ENCODE measurements around the gene ACTR3.
"Not testable (repeated sequence)": the region's sequence is repeated elsewhere in the genome, so short reads cannot be mapped to it uniquely, and the experiment has no call there.

The ACTR3 gene

DNA sequence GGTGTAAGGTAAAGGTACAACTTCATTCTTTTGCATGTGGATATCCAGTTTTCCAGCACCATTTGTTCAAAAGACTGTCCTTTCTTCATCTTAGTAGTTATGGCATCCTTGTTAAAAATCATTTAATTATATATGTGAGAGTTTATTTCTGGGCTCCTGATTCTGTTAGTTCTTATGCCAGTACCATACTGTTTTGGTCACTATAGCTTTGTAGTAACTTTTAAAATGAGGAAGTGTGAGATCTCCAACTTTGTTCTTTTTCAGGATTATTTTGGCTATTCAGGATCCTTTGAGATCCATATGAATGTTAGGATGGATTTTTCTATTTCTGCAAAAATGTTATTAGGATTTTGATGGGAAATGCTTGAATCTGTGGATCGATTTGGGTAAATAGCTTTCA, 16.8 kb downstream of the ACTR3 start:
- no peak for DNase-seq

DNA sequence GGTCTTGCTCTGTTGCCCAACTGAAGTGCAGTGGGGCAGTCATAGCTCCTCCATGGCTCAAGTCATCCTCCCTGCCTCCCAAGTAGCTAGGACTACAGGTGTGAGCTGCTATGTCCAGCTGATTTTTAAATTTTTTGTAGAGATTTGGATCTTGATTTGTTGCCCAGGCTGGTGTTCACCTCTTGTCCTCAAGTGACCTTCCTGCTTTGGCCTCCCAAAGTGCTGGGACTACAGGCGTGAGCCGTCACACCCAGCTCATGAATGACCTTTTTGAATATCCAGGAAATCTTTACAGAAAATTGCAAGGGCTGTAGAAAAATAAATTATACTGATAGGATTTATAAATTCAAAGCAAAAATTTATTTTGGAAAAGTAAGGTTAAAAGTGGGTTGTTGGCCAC, 17.4 kb downstream of the ACTR3 start:
- no peak for DNase-seq

DNA sequence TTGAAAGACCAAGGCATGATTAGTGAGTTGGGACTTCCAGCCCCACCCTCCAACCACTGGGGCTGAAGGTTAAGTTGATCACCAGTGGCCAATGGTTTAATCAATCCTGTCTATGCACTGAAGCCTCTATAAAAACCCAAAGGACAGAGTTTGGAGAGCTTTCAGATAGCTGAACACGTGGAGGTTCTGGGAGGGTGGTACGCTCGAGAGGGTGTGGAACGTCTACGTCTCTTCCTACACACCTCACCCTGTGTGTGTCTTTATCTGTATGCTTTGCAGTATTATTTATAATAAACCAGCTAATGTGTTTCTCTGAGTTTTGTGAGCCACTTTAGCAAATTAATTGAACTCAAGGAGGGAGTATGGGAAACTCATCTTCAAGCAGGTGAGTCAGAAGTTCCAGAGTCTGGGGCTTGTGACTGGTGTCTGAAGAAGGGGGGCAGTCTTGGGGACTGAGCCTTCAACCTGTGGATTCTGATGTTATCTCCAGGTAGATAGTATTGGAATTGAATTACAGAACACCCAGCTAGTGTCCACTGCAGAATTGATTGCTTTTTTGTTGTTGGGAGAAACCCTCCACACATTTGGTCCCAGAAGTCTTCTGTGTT, 20.3 kb downstream of the ACTR3 start:
- DNase-seq, result no peak

DNA sequence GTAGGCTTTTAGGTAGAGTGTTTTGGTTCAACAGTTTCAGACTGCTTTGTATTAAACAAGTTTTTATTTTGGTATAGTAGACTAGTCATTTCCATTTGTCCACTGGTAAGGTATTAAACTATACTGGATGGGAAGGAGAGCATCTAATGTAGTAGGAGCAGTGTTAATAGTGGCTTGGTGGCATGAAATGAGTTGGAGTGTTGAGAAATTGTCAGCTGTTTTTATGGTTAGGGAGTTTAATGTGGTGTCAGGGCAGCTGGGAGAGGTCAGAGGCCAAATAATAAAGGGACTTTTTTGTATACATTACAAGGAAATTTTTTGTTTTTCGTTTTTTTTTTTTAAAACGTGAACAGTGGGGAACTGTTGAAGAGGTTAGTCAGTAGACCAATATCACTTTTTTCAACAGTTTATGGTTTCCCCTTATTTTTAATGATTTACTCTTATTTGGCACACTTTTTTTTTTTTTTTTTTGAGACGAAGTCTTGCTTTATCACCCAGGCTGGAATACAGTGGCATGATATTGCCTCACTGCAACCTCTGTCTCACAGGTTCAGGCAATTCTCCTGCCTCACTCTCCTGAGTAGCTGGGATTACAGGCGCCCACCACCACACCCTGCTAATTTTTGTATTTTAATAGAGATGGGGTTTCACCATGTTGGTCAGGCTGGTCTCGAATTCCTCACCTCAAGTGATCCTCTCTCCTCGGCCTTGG, 21.2 kb downstream of the ACTR3 start:
- DNase-seq, result no peak

DNA sequence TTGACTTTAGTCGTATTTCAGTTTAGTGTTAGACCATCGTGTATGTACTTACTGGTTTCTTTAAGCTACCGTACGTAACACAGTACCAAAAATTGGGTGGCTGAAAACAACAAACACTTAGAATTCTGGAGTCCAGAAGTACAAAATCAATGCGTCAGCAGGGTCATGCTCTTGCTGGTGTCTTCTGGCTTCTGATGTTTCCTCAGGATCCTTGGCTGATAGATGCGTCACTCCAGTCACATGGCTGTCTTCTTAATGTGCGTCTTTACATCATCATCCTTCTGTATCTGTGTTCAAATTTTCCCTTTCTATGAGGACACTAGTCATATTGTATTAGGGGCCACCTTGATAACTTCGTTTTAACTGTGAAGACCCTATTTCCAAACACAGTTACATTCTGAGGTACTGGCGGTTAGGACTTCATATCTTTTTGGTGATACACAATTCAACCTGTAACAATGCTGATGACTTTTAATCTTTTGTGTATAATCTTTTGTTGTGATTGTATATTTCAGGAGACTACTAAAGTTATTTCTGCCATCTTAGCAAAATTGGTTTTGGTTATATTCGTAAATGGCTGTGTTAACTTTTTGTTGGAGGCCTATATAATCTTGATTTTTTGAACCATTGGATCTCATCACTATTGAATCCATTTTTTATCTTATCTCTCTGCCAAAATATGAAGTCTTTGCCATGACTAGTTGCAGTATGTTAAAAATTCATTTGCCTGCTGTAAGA, 25.4 kb downstream of the ACTR3 start:
- DNase-seq, result no peak

DNA sequence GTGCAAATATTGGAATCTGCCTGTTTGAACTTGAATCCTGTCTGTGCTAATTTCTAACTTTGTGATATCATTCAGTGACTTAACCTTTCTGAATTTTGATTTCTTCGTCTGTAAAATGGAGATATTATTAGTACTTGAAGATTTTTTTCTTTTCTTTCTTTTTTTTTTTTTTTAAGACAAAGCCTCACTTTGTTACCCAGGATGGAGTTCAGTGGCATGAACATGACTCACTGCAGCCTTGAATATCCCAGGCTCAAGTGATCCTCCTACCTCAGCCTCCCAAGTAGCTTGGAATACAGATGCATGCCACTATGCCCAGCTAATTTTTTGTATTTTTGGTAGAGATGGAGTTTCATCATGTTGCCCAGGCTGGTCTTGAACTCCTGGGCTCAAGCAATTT, 28.3 kb downstream of the ACTR3 start:
- no peak for DNase-seq

DNA sequence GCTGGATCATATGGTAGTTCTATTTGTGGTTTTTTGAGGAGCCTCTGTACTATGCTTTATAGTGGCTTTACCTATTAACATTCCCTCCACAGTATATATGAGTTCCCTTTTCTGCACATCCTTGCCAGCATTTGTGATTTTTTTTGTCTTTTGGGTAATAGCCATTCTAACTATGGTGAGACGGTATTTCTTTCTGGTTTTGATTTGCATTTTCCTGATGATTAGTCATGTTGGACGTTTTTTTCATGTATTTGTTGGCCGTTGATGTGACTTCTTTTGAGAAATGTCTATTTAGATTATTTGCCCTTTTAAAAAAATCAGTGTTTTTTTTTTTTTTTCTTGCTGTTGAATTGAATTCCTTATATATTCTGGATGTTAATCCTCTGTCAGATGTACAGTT, 31.1 kb downstream of the ACTR3 start:
- DNase-seq, result no peak

DNA sequence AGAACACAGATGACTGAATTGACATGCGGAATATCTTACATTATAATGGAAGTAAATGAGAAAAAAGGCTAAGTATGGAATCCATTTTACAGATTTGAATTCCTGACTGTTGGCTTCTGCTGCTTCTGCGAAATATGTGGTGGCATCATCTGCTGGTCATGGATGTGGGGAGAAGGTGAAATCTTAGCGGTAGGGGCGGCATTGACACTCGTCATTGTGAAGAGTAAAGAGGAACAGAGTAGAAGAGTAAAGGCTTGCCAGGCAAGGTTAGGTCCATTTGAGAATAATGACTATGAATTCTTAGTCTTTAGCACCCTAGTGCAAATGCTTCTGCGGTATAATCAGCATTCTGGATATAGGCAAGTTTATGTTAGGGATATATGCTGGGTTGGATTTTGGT, 32.4 kb downstream of the ACTR3 start:
- DNase-seq, result no peak

DNA sequence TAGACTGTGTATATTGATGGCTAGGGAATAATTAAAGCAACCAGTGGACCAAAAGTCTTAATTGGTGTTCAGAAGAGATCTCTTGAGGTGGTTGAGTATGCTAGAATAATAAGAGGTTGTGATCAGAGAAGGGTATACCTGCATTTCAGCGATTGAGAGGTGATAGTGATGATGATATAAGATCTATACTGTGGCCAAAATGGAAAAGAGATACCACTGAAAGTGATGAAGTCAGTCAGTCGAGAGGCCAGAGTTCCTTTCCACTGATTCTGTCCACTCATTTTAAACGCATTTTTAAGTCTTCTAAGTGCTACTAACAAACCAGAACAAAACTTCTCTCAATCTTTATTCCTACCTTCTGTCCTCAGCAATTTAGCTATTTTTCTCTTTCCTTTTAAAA, 32.9 kb downstream of the ACTR3 start:
- no peak for DNase-seq

DNA sequence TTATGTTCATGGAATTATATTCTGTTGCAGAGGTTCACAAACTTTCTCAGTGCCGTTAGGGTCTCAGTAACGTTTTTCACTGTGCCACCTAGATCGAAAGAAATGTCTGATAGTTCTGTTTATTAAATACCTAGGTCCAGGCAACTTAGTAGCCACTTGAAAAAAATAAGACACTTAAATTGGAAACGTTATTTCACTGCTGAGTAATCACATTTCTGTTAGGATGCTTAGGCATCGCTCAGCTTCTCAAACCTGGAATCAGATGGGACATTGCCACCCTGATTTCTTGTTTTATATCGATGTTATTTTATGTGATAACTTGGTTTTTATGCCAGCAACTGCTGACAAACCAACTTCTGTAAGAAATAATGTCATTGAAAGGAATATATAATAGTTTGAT, 36.0 kb downstream of the ACTR3 start:
- DNase-seq, result no peak

DNA sequence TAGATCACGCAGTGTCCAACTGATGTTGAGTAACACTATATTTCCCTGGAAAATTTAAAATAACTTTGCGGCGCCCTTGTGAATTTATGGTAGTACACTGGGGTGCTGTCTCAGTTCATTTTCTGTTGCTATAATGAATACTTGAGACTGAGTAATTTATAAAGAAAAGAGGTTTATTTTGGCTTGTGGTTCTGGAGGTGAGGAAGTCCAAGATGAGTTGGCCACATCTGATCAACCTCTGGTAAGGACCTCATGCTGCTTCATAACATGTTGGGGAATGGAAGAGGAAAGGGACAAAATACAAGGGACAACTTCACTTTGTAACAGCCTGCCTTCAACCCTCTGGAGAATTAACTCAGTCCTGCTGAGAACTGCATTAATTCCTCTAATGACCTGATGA, 36.4 kb downstream of the ACTR3 start:
- DNase-seq, result no peak

DNA sequence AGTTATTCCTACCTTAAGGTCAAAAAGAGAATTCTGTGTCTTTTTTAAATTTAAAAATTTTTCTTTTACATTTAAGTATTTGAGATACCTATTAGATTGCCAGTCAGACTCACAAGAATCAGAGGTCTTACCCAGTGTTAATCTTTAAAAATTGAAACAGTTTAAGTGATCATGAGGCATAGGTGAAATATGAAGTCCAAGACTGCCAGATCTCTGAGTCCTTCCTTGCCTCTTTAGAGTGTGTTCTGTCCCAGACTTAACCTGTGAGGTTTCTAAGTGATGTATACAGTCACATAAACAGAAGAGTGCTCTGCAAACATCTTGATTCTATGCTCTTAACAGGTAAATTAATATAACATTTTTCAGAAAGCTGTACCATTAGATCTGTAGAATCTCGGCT, 40.6 kb downstream of the ACTR3 start:
- DNase-seq, result no peak

DNA sequence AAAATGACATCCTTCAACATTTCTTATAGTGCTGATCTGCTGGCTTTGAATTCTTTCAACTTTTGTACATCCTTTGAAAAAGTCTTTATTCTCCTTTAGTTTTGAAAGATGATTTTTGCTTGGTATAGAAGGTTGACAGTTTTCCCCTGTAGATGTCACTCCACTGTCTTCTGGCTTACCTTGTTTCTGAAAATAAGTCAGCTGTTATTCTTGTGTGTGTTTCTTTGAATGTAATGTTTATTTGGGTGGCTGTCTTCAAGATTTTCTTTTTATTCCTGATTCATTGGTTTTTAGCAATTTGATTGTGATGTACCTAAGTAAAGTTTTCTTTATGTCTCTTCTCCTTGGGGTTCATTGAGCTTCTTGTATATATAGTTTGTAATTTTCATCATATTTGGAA, 47.6 kb downstream of the ACTR3 start:
- DNase-seq, result no peak

DNA sequence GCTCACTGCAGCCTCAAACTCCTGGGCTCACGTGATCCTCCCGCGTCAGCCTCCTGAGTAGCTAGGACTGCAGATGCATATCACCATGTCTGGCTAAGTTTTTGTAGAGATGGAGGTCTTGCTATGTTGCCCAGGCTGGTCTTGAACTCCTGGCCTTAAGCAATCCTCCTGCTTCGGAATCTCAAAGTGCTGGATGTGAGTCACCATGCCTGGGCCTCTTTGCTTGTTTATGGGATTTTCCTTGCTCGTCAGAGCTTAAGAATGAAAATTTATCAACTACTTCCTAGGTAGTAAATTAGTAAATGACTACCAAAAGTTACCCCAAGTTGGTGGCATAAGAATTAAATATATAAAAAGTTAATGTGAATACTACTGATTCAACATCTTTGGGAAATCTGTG, 51.0 kb downstream of the ACTR3 start:
- no peak for DNase-seq

DNA sequence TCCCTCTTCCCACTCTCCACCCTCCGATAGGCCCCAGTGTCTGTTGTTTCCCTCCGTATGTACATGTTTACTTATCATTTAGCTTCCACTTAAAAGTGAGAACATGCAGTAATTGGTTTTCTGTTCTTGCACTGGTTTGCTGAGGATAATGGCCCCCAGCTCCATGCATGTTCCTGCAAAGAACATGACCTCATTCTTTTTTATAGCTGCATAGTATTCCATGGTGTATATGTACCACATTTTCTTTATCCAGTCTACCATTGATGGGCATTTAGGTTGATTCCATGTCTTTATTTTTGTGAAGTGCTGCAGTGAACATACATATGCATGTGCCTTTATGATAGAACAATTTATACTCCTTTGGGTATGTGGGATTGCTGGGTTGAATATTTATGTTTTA, 55.9 kb downstream of the ACTR3 start:
- DNase-seq, result not testable (repeated sequence)

DNA sequence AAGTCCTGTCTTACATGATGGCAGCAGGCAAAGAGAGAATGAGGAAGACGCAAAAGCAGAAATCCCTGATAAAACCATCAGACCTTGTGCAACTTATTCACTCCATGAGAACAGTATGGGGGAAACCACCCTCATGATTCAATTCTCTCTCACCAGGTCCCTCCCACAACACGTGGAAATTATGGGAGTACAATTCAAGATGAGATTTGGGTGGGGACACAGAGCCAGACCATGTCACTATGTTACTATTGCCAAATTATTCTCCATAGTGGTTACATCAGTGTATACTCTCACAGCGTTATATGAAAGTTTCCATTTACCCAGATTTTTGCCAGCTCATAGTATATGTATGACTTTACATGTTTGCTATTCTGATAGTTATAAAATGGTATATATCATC, 61.0 kb downstream of the ACTR3 start:
- not testable (repeated sequence) for DNase-seq

DNA sequence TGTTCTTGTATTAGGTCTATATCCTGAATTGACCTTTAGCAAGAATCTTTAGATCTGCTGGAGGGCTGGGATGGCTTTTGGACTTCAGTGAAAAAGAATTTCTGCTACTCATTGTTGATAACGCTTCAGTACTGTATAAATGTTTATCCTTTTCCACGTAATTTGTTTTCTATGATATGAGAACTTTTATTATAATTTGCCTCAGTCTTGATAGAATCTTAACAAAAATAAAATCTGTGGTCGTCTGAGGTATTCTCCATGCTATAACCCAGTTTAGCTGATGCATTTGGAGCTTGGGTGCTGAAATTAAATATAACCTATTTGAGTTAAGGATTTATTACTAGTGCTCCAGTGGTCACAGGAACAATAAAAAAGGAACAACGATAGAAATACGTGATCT, 71.1 kb downstream of the ACTR3 start:
- DNase-seq, result no peak

DNA sequence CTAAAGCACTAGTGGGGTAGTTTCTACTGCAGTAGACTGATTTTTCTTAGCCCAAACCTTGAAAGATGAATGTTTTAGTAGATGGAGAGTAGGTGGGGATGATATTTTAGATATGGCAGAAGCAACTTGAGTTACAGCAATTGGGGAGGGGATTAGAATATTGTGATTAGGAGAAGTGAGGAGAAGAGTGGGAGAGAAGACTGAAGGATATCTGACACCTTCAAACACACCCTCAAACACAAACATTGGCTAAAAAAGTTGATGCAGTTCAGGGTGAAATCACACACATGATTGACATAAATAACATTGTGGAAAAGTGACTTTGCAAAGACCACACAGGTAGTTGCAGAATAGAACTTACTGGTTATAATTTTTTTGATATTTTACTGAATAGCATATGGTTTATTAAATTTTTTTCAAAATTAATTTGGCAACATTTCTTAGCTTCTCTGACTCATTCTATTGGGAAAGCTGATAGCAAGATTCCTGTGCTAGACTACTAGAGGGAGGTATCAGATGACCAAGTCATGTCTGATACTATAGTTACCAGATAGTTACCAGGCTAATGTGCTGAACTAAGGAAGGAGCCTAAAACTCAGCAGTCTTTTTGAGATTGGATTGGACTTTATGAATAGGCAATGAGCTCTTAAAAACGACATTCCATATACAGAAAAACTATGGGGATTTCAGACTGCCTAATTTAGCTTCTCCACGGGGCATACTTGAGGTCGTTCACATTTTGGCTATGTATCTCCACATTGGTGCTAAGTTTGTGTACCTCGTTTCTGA, 73.0 kb downstream of the ACTR3 start:
- DNase-seq, result no peak

DNA sequence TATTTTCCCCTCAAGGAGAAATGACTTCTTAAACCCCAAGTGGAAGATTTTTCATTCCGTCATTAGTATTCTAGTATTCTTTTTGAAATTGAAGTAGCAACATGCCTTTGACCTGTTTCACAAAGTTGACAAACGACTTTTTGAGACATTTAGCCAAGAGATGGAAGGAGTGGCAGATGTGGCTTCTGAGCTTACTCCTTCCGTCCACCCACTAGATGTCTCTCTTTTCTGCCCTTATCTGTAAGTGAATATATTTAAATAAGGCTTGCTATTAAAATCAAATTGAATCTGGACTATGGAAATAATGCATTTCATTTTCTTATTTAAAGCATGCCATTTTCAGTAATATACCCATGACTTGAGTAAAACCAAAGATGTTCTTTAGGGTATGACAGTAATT, 74.1 kb downstream of the ACTR3 start:
- no peak for DNase-seq

DNA sequence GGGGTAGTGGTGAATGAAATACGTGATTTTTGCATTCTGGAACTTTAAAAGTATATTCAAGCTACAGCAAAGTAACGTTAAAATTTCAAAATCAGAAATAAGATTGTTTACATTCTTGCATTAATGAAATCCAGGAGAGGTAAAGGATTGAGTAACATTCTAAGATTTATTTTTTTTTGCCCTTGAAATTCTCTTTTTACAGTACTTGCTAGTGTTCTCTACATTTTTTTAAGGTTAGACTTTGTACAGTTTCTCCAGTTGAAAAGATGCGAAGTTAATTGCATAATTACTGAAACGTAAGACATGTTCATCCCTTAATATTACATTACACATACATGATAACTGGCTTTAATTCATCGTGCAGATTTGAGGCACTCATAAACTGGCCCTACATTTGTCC, 74.5 kb downstream of the ACTR3 start:
- DNase-seq, result no peak

DNA sequence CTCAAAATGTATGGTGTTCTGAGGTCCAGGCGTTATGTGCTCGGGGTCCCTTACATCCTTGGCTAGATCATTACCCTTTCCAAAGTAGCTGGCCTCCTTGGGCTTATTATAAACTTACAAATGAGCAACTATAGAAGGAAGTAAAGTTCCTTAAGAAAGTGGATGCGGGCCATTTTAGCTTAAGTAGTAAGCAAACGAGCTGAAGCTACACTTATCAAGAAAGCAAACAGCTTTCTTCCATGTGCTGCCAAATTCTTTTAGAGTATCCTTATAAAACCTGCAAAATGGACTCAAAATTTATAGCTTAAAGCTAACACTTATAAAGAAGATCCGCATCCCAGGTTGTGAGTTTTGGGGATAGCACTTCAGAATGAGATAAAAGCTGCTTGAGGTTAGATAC, 75.3 kb downstream of the ACTR3 start:
- DNase-seq, result no peak

DNA sequence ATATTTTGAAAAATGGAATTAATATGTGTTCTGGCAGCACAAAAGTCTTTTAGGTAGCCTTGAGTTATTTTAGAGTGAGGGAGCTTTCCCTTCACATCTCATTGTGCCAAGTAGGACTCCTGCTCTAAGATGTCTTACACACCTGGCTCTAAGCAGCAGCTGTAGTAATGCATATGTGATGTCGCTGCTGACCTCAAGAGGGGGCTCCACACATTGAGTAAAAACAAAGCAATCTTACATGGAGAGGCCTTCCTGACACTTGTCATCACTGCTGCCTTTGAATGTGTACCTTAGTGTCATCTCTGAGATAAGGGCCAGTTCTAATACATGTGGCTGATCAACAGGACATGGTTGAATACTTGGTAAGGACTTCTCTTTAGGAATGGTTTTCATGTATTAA, 75.8 kb downstream of the ACTR3 start:
- peak; percentile 11 to 34 for DNase-seq

DNA sequence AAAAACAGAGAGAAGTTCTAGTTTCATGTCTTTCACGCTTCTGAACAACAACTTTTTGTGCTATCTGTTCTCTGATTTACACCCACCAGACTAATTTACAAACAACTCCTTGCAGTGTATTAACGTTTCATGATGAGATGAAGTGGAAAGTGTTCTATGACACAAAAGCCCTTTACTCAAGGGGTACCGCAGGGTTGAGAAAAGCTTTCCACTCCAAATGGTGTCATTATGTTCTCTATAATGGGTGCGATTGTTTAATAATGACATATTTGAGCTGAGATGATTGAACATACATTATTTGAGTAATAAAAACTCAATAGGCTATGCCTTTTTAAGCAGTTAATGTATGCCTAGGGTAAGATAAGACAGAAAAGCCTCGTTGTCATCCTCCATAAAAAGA, 76.3 kb downstream of the ACTR3 start:
- no peak for DNase-seq

DNA sequence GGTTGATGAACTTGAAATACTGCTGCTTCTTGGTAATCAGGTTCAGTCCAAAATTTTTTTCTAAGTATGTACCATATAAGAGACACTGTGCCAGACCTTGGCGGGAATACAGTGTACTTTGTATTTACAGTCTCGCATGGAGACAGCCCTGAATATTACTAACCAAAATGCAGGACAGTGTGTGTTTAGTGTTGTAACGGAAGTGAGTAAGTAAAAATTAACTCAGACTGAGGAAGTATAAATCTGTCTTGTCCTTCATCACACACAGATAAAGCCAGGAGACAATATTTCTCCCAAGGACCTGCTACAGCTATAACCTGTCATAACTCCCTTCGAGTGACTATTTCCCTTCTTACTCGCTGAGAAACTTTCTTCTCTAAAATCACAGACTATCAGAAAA, 76.9 kb downstream of the ACTR3 start:
- DNase-seq, result no peak
